HG03196 (cell line): ENCODE results near the gene DUOXA1.
"Not testable (repeated sequence)": the region's sequence is repeated elsewhere in the genome, so short reads cannot be mapped to it uniquely, and the experiment has no call there.

Source experiments
- ATAC-seq: cut with Tn5 transposase; IDR thresholded peaks from one replicate; pipeline ENCODE4 v1.9.1; 2021; ENCODE audit not compliant: unreplicated experiment

DUOXA1 gene

DNA sequence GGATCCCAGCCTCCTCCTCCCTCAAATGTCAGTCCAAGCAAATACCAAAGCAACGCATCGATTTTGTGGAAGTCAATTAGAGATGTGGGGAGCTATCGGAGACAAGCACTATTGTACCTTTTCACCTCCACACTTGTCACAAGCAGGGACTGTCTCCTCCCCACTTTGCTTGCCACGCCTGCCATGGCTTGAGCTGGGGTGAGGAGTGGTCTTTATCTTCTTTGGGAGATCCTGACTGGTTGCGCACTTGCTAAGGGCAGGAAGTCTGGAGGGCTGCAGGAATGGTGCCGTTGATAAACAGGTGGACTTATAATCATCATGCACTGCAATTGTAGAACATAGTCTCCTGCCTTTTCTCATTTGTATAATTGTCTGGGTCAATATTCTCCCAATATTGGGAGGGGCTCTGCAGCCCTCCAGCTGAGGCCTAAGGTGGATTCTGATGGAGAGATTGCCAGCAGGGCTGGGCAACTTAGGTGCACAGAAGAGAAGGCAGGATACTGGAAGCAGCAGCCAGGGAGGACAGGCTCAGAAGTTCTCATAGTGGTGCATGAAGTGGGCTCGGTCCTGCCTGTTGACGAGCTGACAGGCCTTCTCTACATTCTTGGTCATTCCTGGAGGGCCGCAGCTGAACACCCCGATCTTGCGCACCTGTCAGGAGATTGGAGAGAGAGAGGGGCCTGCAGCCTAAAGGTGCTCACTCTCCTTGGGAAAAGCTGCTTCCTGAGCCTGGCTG, 35.9 kb downstream of the DUOXA1 start:
- no peak for ATAC-seq

DNA sequence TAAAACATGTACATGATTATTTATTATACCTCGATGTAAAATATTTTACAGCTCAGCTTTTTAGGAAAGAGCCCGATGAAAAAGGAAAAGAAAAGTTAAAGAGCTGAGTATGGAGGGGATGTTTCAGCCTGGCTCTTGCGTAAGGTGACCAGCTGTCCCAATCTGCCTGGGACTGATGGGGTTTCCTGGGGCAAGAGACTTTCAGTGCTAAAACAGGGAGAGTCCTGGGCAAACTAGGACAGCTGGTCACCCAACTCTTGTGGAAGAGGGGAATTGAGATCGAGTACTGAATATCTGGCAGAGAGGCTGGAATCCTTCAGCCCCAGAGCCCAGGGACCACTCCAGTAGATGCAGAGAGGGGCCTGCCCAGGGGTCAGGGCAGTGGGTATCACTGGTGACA, 36.7 kb downstream of the DUOXA1 start:
- ATAC-seq = no peak

DNA sequence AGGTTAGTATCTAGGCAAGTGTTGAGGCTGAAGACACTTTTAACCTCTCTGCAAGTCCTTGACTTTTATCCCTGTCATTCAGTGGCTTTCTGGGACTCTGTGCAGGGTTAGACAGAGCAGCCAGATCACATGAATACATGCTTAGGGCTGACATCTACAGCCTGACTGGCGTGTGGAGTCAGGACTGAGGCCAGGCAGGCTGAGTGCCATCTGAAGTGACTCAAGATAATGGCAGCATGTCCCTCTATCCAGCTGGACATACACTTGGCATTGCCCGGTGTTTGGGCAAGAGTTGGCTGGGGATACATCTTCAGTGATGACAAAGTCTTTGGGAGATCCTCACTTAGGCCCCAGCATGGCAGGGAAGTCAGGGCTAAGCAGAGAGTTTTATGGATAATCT, 38.1 kb downstream of the DUOXA1 start:
- no peak for ATAC-seq

DNA sequence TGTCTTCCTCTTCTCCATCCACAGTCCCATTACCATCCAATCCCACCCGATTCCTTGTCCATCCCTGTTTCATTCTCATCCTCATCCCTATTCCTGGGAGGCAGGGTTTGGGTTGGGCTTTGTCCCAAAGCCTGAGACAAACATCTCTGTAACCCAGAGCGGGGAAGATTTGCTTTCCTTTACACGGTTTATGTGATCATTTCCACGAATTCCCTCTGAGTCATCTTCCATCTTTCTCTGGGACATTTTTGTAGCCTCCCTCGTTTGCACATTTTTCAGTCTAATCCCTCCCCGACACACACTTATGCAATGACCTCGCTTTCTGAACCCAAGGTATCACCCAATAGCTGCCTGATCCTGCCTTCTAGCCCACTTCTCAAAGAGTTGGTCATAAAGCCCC, 38.5 kb downstream of the DUOXA1 start:
- ATAC-seq = no peak

DNA sequence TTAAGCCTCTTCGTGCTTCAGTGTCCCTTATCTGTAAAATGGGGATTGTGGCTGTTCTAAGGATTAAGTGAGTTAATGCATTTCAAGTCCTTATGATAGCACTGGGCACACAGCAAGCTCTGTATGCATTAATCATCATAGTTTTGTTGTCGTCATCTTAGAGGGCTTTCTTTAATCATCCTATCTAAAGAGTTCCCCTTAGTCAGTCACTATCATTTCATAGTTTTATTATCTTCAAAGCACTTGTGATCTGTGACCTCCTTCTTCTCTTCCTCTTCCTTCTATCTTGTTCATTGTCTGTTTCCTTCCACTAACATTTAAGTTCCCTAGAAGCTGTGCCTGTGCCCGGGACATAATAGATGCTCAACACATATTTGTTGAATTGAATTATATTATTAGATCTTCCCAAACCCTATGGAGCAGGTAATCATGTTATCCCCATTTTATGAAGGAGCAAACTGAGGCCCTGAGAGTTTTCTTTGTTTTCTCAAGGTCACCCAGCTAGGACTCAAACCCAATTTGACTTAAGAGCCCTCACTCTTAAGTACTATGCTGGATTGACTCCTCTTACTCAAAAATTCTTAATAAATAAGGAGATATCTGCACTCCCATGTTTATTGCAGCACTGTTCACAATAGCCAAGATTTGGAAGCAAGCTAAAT, 39.8 kb downstream of the DUOXA1 start:
- no peak for ATAC-seq

DNA sequence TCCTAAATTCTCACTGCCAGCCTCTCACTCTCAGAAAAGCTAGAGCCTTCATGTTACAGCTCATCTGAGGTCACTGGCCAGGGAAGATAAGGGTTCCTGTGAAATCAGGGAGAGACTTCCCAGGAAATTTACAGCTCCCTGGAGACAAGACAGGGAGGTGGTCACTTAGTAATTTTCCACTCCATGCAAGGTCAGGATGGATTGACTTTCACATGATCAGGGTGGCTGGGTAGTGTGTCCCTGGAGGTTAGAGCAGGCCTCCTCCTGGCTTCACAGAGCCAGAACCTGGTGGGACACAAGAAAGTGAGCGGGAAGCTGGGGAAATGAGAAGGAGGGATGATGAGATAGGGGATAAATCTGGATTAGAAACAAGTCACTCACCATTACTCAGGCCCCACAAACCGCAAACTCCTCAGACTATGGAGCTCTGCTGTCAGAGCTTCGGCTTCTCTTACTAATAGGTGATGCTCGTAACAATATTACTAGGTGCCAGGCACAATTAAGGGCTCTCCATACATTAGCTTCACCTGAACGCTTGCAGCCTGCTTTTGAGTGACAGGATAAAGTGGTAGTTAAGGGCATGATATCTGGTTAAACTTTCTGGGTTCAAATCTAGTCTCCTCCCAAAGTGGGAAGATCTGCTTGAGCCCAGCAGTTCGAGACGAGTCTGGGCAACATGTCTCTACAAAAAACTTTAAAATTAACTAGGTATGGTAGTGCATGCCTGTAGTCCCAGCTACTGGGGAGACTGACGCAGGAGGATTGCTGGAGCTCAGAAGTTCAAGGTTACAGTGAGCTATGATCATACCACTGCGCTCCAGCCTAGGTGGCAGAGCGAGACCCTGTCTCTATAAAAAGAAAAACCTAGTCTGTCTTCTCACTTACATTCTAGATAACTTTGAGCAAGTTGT, 40.6 kb downstream of the DUOXA1 start:
- no peak for ATAC-seq

DNA sequence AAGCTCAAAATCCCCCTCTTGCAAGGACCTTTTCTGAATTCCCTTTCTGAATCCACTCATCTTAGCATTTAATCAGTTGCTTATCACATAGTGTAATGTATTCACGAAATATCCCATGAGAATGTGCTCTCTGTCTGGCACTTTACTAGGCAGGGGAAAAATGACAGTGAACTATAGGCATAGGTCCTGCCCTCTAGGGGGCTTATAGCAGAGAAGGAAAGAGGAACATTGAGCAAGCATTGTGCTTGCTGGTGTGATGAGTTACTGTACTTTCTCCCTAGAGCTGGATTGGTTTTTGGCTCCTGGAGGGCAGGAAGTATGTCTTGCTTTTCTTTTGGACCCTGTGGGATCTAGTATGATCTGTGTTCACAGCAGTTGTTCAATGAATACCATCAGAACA, 42.2 kb downstream of the DUOXA1 start:
- ATAC-seq = no peak

DNA sequence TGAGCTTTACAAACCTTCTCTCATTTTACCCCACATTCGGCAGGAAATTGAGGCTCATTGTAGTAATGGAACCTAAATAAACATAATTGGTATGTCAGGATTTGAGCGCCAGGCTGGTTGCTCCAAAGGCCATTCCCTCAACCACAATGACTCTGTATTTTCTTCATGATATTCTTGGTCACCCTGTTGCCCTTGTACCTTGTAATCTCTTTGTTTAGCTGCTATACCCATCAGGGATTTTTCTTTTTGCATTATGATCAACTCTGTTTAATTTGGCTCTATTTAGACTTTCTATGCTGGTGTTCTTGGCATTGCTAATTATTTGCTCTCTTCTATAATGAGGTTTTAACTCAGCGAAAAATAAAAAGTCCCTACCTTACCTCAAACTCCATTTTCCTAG, 45.5 kb downstream of the DUOXA1 start:
- ATAC-seq = no peak

DNA sequence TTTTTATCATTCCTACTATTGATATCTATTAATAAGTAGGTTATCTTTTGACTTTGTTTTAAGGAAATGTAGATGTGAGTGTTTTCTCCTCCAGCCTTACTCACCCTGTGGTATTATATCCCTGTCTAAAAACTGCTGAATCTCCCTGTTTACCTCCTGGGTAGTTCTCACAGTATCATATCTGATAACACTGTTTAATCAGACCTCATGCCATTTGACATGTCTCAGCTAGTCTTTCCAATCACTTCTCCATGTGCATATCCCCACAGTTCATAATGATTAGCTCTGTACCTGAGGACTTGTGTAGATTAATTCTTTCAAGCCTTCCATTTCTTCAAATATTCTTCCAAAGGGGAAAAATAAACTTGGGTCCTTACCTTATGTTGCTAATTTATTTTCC, 46.5 kb downstream of the DUOXA1 start:
- no peak for ATAC-seq

DNA sequence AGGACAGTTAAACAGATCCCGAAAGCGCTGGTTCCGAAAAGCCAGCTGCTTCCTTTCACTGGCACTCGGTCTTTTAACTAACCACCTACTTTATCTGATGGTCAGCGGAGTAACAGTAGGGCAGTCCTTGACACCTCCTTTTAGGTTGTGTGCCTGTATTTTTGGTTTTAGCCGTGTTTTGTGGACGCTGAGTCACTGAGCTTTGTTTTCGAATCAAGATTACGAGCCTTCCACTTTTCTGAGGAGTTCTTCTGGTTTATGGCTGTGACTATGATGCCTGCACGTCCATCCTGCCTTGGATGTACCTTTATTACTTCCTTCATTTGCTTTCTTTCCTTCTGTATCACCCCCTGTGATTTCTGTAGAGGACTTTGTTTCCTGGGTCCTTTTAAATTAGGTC, 47.3 kb downstream of the DUOXA1 start:
- ATAC-seq = not testable (repeated sequence)

DNA sequence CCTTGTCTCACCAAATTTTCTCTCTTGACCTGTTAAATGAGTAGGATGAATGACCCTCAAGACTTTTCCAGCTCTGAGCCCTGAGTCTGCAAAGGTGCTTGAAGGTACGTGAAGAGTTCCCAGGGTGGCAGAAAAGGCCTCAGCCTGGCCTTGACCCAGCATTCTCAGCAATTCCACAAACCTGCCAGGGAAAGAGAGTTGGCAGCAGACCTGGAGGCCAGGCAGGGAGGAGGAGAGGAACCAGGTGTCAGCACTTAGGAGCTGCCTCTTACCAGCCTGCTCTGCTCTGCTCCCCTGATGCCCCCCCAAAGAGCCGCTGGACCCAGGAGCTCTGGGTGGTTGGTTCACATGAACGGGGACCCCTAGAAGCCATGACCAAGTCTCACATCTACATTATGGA, 49.1 kb downstream of the DUOXA1 start:
- not testable (repeated sequence) for ATAC-seq

DNA sequence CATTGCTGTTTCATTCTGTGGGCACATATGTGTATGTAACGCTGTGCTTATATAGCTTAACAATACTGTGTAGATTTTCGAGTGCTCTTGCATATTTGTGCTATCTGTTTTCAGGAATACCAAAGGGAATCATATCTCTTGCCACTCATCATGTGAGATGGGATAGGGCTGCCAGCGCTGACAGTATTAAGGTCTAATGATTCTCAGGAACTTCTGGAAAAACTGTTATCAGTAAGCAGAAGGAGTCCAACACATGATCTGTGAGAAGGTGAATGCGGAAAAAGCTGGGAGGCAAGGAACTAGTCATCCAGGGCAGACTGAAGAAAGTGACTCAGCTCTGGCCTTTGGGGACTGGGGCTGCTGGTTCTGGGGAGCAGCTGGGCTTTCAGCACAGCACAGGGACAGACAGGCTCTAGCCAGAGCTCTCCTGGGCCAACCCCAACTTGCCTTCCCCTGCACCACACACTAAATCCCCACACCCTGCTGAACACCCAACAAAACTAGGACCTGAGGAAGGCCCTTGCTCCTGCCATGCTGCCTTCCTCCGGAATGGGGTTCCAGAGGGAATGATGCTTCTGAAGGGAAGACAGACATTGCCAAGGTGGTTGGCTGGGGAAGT, 49.9 kb downstream of the DUOXA1 start:
- not testable (repeated sequence) for ATAC-seq

DNA sequence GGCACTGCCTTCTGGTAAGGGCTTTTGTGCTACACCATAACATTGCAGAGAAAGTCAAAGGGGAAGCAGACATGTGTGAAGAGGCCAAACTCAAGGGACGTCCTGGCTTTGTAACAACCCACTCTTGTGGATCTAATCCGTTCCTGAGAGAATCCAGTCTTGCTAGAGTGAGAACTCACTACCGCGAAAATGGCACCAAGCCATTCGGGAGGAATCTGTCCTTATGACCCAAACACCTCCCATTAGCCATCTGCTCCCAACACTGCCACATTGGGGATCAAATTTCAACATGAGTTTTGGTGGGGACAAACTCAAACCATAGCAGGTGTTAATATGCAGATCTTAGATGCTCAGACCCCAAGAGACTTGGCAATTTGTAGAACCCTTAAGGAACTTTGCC, 50.5 kb downstream of the DUOXA1 start:
- not testable (repeated sequence) for ATAC-seq

DNA sequence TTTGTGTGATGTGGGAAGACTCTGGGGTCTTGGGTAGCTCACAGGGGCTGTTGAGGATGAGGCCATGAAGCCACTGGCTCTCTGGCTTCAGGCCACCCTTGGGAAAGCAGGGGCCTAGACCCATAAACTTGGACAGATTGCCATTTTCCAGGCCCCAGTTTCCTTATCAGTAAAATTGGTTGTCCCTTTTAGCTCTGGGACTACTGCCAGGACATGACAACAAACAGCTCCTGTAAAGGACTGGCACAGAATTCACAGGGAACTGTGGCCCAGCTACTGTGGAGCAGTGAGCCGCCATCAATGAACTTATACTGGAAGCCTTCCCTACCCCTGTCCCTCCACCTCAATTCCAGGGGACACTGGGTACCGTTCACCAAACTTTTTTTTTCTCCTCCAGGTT, 52.3 kb downstream of the DUOXA1 start:
- not testable (repeated sequence) for ATAC-seq

DNA sequence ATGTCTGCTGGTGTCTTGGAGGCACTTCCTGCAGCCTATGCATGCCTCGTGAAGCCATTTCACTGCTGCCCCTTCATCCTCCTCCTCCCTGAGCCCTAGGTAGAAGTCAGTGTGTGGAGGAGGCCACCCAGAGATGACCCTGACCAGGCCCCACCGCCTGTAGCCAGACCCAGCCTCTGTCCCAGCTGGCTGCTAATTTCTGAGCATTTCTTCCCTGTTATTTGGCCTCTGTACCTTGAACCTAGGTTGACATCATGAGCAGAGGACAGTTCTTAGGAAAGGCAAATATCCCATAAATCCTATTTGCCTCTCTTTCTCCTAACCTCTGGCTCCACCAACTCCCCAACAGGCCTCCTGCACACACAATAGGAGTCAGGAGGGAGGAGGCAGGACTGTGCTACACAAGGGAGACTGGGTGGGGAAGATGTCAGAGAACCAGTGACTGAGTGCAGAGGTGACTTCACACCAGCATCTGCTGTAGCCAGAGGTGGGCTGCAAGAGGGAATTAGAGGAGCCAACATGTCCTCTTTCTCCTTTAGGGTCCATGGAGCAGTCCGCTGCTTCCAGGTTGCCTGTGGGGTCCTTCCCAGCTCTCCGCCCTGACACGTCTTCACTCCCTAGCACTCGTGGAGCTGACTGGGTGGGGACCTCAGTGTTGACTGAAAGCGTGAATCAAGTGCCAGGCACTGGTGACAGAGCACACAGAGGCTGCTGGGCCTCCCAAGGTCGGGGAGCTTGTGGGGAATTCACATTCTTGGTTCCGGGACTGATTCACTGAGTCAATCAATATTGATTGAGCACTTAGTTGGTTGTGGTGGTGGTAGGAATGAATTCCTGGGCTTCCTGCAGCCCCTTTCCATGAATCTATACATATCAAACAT, 54.0 kb downstream of the DUOXA1 start:
- not testable (repeated sequence) for ATAC-seq

DNA sequence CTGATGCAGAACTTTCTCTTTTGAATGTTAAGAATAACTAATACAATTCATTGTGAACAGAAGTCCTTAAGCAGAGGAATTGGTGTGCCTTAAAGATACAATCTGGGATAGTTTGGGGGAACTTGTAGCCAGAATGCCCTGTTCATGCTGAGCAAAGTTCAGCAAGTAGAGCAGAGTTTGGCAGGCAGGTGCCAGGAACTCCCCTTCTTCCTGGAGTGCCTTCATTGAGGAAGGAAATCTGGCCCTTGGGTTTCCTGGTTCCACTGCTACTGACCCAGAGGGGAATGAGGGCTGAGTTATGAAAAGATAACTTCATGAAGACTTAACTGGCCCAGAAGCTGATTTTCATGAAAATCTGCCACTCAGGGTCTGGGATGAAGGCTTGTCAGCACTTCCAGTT, 56.1 kb downstream of the DUOXA1 start:
- ATAC-seq = not testable (repeated sequence)

DNA sequence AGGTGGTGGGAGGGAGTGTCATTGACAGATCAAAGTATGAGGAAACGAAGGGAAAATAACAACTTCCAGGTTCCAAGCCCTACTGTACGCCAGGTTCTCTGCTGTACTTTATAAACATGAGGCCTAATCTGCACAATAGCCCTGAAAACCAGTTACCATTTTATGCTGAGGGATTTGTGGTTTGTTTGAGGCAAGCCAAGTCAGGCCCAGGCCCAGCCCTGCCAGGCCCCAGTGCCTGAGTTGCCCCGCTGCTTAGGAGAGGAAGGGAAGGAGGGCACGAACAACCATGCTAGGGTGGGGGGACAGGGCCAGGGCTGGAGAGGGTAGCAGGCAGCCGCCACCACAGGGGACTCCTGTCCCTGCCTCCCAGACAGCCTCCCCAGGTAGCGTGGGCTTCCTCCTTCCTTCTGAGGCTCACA, 59.7 kb downstream of the DUOXA1 start:
- not testable (repeated sequence) for ATAC-seq
